Amniotic stem cell (primary cell): ENCODE data around the gene NPR1.
"Not testable (repeated sequence)": the region's sequence is repeated elsewhere in the genome, so short reads cannot be mapped to it uniquely, and the experiment has no call there.

Source experiments
- DNase-seq: peaks from one replicate; lab custom pipeline; 2025; lab: John Stamatoyannopoulos, UW

The NPR1 gene

GRCh38 chr1:153649863-153650235, 28.6 kb upstream of the NPR1 start:
- DNase-seq: no peak

GRCh38 chr1:153651771-153652170, 26.7 kb upstream of the NPR1 start:
- no peak for DNase-seq

GRCh38 chr1:153652805-153653500, 25.5 kb upstream of the NPR1 start:
- DNase-seq: peak; percentile 24

GRCh38 chr1:153655333-153655732, 23.2 kb upstream of the NPR1 start:
- no peak for DNase-seq

- peak; percentile 64 for DNase-seq
These were observed 19.9 kb upstream of the NPR1 start, which contains the start of gene SNAPIN for GRCh38 chr1:153658400-153659174. SNAPIN (plus strand) TSS chr1:153658703; CDS start chr1:153658744, 41 bp downstream.

GRCh38 chr1:153659175-153659534, 19.3 kb upstream of the NPR1 start:
- DNase-seq: no peak

- DNase-seq: no peak
These were observed 18.8 kb upstream of the NPR1 start for GRCh38 chr1:153659656-153660055.

- no peak for DNase-seq
These were observed 17.3 kb upstream of the NPR1 start for GRCh38 chr1:153661111-153661708.

- no peak for DNase-seq
These were observed 16.2 kb upstream of the NPR1 start for GRCh38 chr1:153662269-153662668.

GRCh38 chr1:153663211-153663610, 15.3 kb upstream of the NPR1 start:
- DNase-seq: no peak

- no peak for DNase-seq
These were observed 11.0 kb upstream of the NPR1 start for GRCh38 chr1:153667439-153667838.

- not testable (repeated sequence) for DNase-seq
These were observed 9.8 kb upstream of the NPR1 start for GRCh38 chr1:153668672-153669071.

- no peak for DNase-seq
These were observed 8.9 kb upstream of the NPR1 start for GRCh38 chr1:153669606-153670005.

GRCh38 chr1:153670257-153670858, 8.1 kb upstream of the NPR1 start:
- DNase-seq: no peak

GRCh38 chr1:153670859-153671627, 7.4 kb upstream of the NPR1 start, which contains the start of gene ILF2:
ILF2 (minus strand) TSS chr1:153670993; CDS start chr1:153670922, 71 bp downstream.
- peak; percentile 98 for DNase-seq

- not testable (repeated sequence) for DNase-seq
These were observed 6.7 kb upstream of the NPR1 start for GRCh38 chr1:153671628-153672353.

- no peak for DNase-seq
These were observed 5.0 kb upstream of the NPR1 start for GRCh38 chr1:153673511-153673910.

GRCh38 chr1:153677718-153678518, 570 bp upstream of the NPR1 start:
- DNase-seq: no peak

GRCh38 chr1:153679337-153680119, 1.0 kb downstream of the NPR1 start:
- no peak for DNase-seq

GRCh38 chr1:153680120-153680403, 1.6 kb downstream of the NPR1 start:
- DNase-seq: no peak
